Mucosa of descending colon (tissue), 3 donors: ENCODE results near the gene PPIB. TPM values are rescaled to one million over a fixed set of nuclear protein-coding genes. Genes with fewer than 3 reads are reported as not detected.

ENCODE experiments used
- ATAC-seq: fragments of 200-7000 bp; cut with Tn5 transposase; one replicate; pipeline ENCODE4 v1.9.1; 2020; ENCODE audit warnings: mild to moderate bottlenecking, moderate library complexity
- DNase-seq, 3 donors: peaks; one replicate each; pipeline ENCODE4 v3.0.0-alpha.2; 2020
- H3K36me3 ChIP-seq: fragments of 200-600 bp; one replicate; pipeline ENCODE4 v1.8.0; 2021; ENCODE audit warnings: low read depth, mild to moderate bottlenecking
- H3K4me1 ChIP-seq: fragments of 200-600 bp; one replicate; pipeline ENCODE4 v1.8.0; 2021; ENCODE audit warnings: low read depth, mild to moderate bottlenecking
- H3K4me3 ChIP-seq: fragments of 200-600 bp; one replicate; pipeline ENCODE4 v1.8.0; 2021; ENCODE audit warnings: mild to moderate bottlenecking
- H3K9me3 ChIP-seq: fragments of 200-600 bp; one replicate; pipeline ENCODE4 v1.8.0; 2021; ENCODE audit warnings: mild to moderate bottlenecking
- intact Hi-C, 2 donors: fragments of 100-400 bp; cut with DNase I in 1 of 2; cut with micrococcal nuclease in 1 of 2; formaldehyde crosslinking; loops; one replicate each; pipeline versions ENCODE4 v1.11.0 to v1.11.1; 2022; cut with DNase I, micrococcal nuclease
- total RNA-seq, 3 donors: library from RNA; stranded (reverse); fragmentation: NEBNext Ultra II Directional in 2 of 3; extraction: Animal tissue kit (Norgen Biotek cat#: 25700) in 2 of 3; gene quantifications; one replicate each; pipeline versions ENCODE4 v1.2.1 to v1.2.4, GENCODE V29; 2021 to 2023
- TF ChIP-seq, protein P1 (sequence below): fragments of 200-600 bp; IDR thresholded peaks from one replicate; pipeline ENCODE4 v1.8.0; 2022; ENCODE audit warnings: antibody characterized with exemption, mild to moderate bottlenecking
- donor health status: DM: no; HTN: no; CAD: no; lungs with moderate emphysema.
- donor health status: DM: no; HTN: no; CAD: no.
- donor health status: DM: no; HTN: yes; CAD: no.

Gene PPIB
- total RNA-seq, 3 donors from 2014 or later: 207 to 396 (median 239) TPM

DNA sequence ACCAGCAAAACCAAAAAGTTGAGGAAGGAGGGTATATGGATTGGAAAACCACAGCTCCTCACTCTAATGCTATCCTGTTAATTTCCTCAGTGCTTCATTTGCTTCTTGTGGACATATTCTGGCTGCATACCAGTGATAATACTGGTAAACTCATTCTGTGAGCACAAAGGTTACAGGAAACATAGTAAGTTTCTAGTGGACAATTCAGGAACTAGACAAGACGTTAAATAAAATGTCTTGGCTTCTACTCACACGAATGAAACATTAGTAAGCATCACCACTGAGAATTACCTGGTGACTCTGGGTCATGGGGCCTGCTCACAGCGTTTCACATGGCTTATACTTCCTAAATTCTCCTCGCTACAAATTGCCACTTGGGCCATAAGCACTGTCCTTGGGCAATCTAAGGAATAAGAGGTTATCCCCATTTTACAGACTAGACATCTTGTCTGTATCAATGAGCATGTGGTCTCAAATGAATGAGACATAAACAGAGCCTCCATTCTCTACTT lies 20.1 kb upstream of the PPIB start:
- H3K9me3 ChIP-seq: no peaks in the 10 kb centered on the region
- TF ChIP-seq, protein P1, sequence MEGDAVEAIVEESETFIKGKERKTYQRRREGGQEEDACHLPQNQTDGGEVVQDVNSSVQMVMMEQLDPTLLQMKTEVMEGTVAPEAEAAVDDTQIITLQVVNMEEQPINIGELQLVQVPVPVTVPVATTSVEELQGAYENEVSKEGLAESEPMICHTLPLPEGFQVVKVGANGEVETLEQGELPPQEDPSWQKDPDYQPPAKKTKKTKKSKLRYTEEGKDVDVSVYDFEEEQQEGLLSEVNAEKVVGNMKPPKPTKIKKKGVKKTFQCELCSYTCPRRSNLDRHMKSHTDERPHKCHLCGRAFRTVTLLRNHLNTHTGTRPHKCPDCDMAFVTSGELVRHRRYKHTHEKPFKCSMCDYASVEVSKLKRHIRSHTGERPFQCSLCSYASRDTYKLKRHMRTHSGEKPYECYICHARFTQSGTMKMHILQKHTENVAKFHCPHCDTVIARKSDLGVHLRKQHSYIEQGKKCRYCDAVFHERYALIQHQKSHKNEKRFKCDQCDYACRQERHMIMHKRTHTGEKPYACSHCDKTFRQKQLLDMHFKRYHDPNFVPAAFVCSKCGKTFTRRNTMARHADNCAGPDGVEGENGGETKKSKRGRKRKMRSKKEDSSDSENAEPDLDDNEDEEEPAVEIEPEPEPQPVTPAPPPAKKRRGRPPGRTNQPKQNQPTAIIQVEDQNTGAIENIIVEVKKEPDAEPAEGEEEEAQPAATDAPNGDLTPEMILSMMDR: no peak
- intact Hi-C loops: no loop called here
- no peaks in the 10 kb centered on the region for H3K36me3 ChIP-seq
- DNase-seq: no peak
- peak; percentile 71 for ATAC-seq
- H3K4me1 ChIP-seq: no peaks in the 10 kb centered on the region
- H3K4me3 ChIP-seq: no peak overlapping the region

DNA sequence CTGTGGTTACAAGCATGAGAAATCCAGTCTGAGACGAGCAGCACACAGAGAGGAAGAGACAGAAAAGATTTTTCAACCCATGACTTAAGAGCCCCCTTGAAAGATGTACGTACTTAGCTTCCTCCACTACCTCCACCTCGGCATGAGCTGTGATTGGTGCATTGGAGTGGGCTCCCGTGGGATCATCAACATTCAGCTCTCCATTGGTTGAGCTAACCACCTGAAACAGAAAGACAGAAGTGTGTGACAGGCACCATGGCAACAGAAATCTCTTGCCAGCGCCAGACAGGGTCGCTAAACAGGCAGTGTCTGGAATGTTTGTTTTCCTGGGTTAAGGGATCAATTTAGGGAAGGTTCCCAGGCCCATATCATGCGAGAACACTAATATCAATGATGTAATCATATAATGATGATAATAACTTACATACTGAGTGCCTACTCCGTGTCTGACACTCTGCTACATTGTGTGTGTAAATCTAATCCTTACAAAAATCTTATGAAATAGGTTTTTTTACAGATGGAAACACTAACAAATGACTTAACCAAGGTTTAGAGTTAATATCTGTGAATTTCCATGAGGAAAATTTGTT lies 17.5 kb upstream of the PPIB start:
- intact Hi-C loops: no loop called here
- H3K4me1 ChIP-seq: no peaks in the 10 kb centered on the region
- TF ChIP-seq, protein P1: no peak
- H3K36me3 ChIP-seq: no peaks in the 10 kb centered on the region
- H3K4me3 ChIP-seq: no peak overlapping the region
- peak; percentile 20 for ATAC-seq
- no peaks in the 10 kb centered on the region for H3K9me3 ChIP-seq
- no peak for DNase-seq

DNA sequence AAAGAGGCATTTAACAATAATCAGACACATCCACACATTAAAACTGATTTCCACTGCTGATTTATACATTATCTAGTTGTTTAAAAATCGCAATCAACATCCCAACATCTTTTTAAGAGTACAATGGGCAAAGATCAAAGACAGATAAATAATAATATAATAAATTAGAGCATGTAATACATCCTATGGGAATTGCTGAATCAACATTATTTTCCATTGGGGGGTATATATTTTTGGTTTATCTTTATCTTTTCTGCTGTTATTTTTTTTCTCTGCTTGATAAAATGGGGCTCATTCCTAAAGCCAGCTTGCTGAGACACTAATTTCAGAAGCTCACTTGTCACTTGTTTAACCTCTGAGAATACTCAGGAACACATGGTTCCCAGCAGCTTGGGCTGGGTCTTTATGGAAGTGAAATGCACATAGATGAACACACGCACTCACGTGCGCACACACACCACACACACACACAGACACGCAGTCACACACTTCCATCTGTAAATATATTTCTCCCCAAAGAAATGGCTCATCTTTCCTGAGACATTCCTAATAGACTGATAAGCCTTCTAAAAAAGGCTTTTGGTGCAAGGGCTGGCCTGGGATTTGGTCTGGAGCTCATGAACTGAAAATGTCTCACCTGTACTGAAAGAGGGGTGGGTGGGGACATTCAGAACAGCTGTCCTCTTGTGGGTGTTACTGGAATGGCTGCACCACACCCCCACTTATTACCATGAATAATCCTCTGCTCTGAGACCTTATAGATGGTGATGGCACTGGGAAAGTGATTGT lies 3.5 kb upstream of the PPIB start:
- no peak overlapping the region for H3K4me3 ChIP-seq
- no peak for ATAC-seq
- no peaks in the 10 kb centered on the region for H3K36me3 ChIP-seq
- no peaks in the 10 kb centered on the region for H3K9me3 ChIP-seq
- DNase-seq: no peak
- intact Hi-C loops: no loop called here
- TF ChIP-seq, protein P1: no peak
- H3K4me1 ChIP-seq: peaks cover 8% of the 10 kb centered on the region

DNA sequence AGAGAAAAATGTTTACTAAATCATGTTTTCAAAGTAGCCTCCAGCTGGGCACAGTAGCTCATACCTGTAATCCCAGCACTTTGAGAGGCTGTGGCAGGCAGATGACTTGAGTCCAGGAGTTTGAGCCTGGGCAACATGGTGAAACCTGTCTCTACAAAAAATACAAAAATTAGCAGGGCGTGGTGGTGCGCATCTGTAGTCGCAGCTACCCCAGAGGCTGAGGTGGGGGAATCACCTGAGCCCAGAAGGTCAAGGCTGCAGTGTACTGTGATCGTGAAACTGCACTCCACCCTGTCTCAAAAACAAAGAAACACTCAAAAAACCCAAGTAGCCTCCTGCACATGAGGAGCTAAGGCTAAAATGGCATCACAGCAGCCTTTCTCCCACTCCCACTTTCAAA lies 1.6 kb upstream of the PPIB start:
- TF ChIP-seq, protein P1: no peak
- Histone ChIP-seq H3K36me3 (peaks cover 4% of the 10 kb centered on the region), H3K9me3 (no peaks in the 10 kb centered on the region), H3K4me1 (peaks cover 15% of the 10 kb centered on the region), H3K4me3 (no peak overlapping the region)
- intact Hi-C loops: no loop called here
- DNase-seq (no peak), ATAC-seq (no peak)

DNA sequence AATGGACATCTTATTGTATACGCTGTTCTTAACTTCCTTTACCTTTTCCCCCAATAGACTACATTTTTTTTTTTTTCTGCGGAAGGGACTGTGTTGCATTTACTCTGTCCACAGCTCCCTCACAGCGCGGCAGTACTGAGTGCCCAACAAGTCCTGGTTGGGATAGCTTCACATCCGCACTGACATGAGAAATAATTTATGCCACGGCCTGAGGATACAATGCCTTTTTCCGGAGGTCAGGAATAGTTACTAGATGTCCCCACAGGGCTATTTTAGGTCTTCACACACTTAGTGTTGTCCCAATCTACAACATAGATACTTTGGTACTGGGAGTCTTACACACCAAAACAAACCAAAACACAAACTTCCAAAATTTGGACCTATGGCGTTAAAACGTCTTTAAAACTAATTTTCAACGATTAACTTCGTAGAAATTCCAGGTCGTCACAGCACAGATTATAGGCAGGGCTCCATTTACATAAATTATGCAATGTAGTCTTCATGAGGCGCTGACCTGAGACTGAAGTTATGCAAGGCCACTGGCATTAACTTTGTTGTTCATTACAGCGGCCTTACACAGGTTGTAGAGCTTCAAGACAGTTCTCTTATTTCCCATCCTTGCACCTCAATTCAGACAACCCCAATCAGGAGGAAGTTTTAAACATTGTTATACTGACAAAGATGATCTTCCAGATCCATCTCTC lies 989 bp upstream of the PPIB start:
- Histone ChIP-seq H3K9me3 (no peaks in the 10 kb centered on the region), H3K4me3 (no peak overlapping the region), H3K4me1 (peaks cover 15% of the 10 kb centered on the region), H3K36me3 (peaks cover 6% of the 10 kb centered on the region)
- intact Hi-C loops: no loop called here
- DNase-seq: peak in 1 of 3 donors; percentile 40
- TF ChIP-seq, protein P1: no peak
- ATAC-seq: peak; percentile 0
